ENCODE data around the gene C11orf98.

- TF ChIP-seq POLR2A (IDR thresholded peaks at IDR 0.05): no peak
- no peak for TF ChIP-seq CTCF (IDR thresholded peaks at IDR 0.05)
- TF ChIP-seq POLR2AphosphoS5 (IDR thresholded peaks at IDR 0.05): no peak
Observed at GRCh38 chr11:62649486-62649885, 15.5 kb downstream of the C11orf98 start.
